Small intestine (tissue), 7 donors: ENCODE results near the gene ADARB2. TPM values are rescaled to one million over a fixed set of nuclear protein-coding genes. Genes with fewer than 3 reads are reported as not detected.

Experiments
- DNase-seq, 2 donors: peaks; one replicate each; pipeline versions ENCODE4 v3.0.0 to v3.0.0-alpha.2; 2013
- FAIRE-seq: peaks from 2 replicates; lab custom pipeline; 2012; peaks lifted over from hg19 to GRCh38; lab: Jason Lieb, UNC
- H3K27ac ChIP-seq, 3 donors: one replicate each; pipeline ENCODE4 v1.5.1; 2013; ENCODE audit warnings: low read length in 2 of 3, mild to moderate bottlenecking in 2 of 3, control low read depth in 1 of 3, inconsistent platforms in 1 of 3, low read depth in 1 of 3, moderate library complexity in 1 of 3
- H3K27me3 ChIP-seq, 3 donors: one replicate each; pipeline ENCODE4 v1.6.1; 2013; ENCODE audit warnings: low read length in 3 of 3, inconsistent platforms in 1 of 3; ENCODE audit not compliant: control insufficient read depth in 3 of 3, insufficient read depth in 3 of 3
- H3K36me3 ChIP-seq, 3 donors: one replicate each; pipeline ENCODE4 v1.6.1; 2013; ENCODE audit warnings: low read length in 3 of 3, inconsistent platforms in 1 of 3, low read depth in 1 of 3, mild to moderate bottlenecking in 1 of 3, moderate library complexity in 1 of 3; ENCODE audit not compliant: control insufficient read depth in 3 of 3, insufficient read depth in 2 of 3
- H3K4me1 ChIP-seq, 3 donors: one replicate each; pipeline ENCODE4 v1.6.1; 2013; ENCODE audit warnings: low read length in 2 of 3, inconsistent platforms in 1 of 3, low read depth in 1 of 3, mild to moderate bottlenecking in 1 of 3, moderate library complexity in 1 of 3; ENCODE audit not compliant: control insufficient read depth in 3 of 3, insufficient read depth in 2 of 3
- H3K4me3 ChIP-seq, 3 donors: one replicate each; pipeline ENCODE4 v1.5.1; 2013; ENCODE audit warnings: low read length in 3 of 3, control low read depth in 1 of 3, inconsistent platforms in 1 of 3, low read depth in 1 of 3, mild to moderate bottlenecking in 1 of 3, moderate library complexity in 1 of 3
- H3K9me3 ChIP-seq, 2 donors: one replicate each; pipeline ENCODE4 v1.6.1; 2013; ENCODE audit warnings: low read depth in 1 of 2, low read length in 1 of 2; ENCODE audit not compliant: control insufficient read depth in 2 of 2, insufficient read depth in 1 of 2
- WGBS, 3 donors: extraction: QIAGEN DNeasy Blood & Tissue Kit; methylation state at CpG; one replicate each; pipeline ENCODE4 v1.1.7; 2013; 5-methylcytosine and 5-hydroxymethylcytosine counted together
- polyA plus RNA-seq, 4 donors: library from polyadenylated mRNA; stranded (reverse) in 3 of 4; unstranded in 1 of 4; fragments of 200-250 nt in 3 of 4; fragments of 120-200 nt in 1 of 4; gene quantifications; one replicate each; pipeline versions ENCODE4 v1.2.1 to v1.2.3, GENCODE V29; 2013
- donor health status: healthy with polysubstance abuse.
- donor health status: control.
- donor health status: control.
- donor health status: Bipolar disorder and iron deficiency.
- donor health status: healthy.

ADARB2 gene
- polyA plus RNA-seq, 4 donors, result 0.35 to 1.8 (median 0.94) TPM

GRCh38 chr10:1153805-1154351 lies 583.4 kb downstream of the ADARB2 start:
- Histone ChIP-seq H3K27me3 (no peaks in the 10 kb centered on the region), H3K36me3 (no peaks in the 10 kb centered on the region), H3K4me1 (peaks cover 0 to 3% (median 0%) of the 10 kb centered on the region in 3 donors), H3K9me3 (no peaks in the 10 kb centered on the region), H3K4me3 (no peak overlapping the region), H3K27ac (no peak overlapping the region)
- FAIRE-seq (no peak), DNase-seq (no peak)
- 77 to 86% (median 84%) methylated on average over 20 of the region's 20 CpGs for WGBS, 3 donors

DNA sequence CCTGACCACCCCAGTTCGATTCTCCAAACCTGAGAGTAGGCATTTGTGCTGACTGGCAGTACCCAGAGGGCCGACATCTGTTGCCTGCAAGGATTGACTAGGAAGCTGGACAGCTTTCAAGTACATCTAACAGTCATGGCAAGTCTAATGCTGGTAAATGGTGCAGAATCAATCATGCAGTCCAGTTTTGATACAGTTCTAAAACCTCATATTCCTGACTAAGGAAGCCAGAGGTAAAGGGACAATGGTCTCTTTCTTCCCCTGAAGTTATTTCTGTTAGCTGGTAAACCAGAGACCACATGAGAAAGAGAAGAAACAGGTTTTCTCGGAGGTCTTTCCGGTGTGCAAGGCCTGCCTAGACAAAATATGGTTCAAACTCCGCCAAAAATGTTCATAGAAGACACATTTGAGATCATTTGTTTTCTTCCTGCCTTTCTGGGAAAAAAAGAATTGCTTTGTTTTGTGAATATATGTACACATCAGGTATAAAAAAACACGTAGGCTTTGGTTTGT lies 584.0 kb downstream of the ADARB2 start:
- no peak overlapping the region for H3K4me3 ChIP-seq
- FAIRE-seq, result no peak
- peaks cover 0 to 3% (median 0%) of the 10 kb centered on the region in 3 donors for H3K4me1 ChIP-seq
- WGBS, 3 donors, result 83 to 87% (median 86%) methylated on average over 6 of the region's 6 CpGs
- H3K9me3 ChIP-seq, result no peaks in the 10 kb centered on the region
- no peaks in the 10 kb centered on the region for H3K27me3 ChIP-seq
- DNase-seq, result no peak
- H3K27ac ChIP-seq, result no peak overlapping the region
- H3K36me3 ChIP-seq, result no peaks in the 10 kb centered on the region

GRCh38 chr10:1152386-1153250 lies 584.7 kb downstream of the ADARB2 start:
- Histone ChIP-seq H3K4me1 (peaks cover 0 to 3% (median 0%) of the 10 kb centered on the region in 3 donors), H3K4me3 (no peak overlapping the region), H3K9me3 (no peaks in the 10 kb centered on the region), H3K27ac (no peak overlapping the region), H3K36me3 (no peaks in the 10 kb centered on the region), H3K27me3 (no peaks in the 10 kb centered on the region)
- FAIRE-seq (no peak), DNase-seq (no peak)
- 89 to 91% (median 91%) methylated on average over 31 to 32 of the region's 32 CpGs for WGBS, 3 donors

- Histone ChIP-seq H3K9me3 (peaks cover 0 to 6% of the 10 kb centered on the region in 2 donors), H3K36me3 (no peaks in the 10 kb centered on the region), H3K27ac (no peak overlapping the region), H3K4me3 (no peak overlapping the region), H3K4me1 (peaks cover 0 to 3% (median 0%) of the 10 kb centered on the region in 3 donors), H3K27me3 (peaks cover 0 to 3% (median 0%) of the 10 kb centered on the region in 3 donors)
- 78 to 84% (median 82%) methylated on average over 15 of the region's 15 CpGs for WGBS, 3 donors
- DNase-seq, result no peak
- no peak for FAIRE-seq
Measured at GRCh38 chr10:1151076-1152033, 586.0 kb downstream of the ADARB2 start.

DNA sequence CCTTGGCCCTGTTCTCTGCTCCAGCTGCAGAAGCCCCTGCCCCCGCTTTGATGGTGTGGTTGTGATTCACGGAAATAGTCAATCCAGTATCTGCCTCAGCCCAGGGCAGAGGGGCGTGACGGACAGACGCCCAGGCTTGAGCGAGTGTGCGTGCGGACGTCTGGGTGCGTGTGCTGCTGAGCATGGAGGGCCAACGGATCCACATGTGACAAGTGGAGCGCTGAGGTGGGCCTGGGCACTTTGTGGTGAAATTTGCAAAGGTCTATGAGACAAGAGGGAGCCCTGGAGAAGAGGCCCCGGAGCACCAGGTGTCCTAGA lies 586.7 kb downstream of the ADARB2 start:
- no peaks in the 10 kb centered on the region for H3K36me3 ChIP-seq
- peaks cover 0 to 3% (median 0%) of the 10 kb centered on the region in 3 donors for H3K4me1 ChIP-seq
- no peak for DNase-seq
- H3K4me3 ChIP-seq, result no peak overlapping the region
- 83 to 89% (median 84%) methylated on average over 13 of the region's 13 CpGs for WGBS, 3 donors
- H3K9me3 ChIP-seq, result peaks cover 0 to 8% of the 10 kb centered on the region in 2 donors
- no peak for FAIRE-seq
- peaks cover 0 to 3% (median 0%) of the 10 kb centered on the region in 3 donors for H3K27me3 ChIP-seq
- H3K27ac ChIP-seq, result no peak overlapping the region

GRCh38 chr10:1149793-1150637 lies 587.3 kb downstream of the ADARB2 start:
- FAIRE-seq (no peak), DNase-seq (peak; percentile 75 to 84)
- Histone ChIP-seq H3K9me3 (peaks cover 0 to 10% of the 10 kb centered on the region in 2 donors), H3K4me3 (no peak overlapping the region), H3K27me3 (peaks cover 0 to 3% (median 0%) of the 10 kb centered on the region in 3 donors), H3K36me3 (no peaks in the 10 kb centered on the region), H3K4me1 (peaks cover 0 to 3% (median 0%) of the 10 kb centered on the region in 3 donors), H3K27ac (no peak overlapping the region)
- 38 to 65% (median 47%) methylated on average over 23 of the region's 23 CpGs for WGBS, 3 donors

DNA sequence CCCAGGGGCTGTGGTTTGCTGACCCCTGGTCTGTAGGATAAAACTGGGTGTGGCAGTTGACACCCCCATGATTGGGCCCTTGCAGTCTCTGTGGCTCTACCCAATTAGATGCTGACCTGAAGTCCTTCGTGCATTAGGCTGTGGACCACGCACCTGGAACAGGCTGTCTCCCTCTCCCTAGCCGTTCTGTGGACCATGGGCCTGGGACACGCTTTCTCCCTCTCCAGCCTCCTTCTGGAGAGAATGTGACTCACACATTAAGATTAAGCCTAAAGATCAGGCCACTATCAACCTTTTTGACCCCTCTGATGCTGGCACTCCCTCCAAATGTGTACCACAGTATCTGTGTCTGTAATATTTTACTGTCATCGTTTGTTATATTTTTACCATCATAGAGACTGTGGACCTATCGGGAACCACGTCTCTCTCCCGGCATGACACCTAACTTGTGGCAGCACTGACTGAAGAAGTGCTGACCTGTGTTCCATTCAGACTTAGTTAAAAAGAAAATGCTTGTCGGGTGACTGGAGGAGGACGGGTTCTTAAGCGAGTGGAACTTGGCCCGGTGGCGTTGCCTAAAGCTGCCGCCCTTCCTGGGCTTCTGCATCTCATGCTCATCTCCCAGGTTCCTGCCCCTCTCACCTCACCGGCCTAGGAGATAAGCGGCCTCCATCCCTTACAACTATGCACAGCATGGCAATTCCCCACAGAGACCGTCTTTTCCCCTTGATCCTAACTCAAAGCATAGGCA lies 588.3 kb downstream of the ADARB2 start:
- Histone ChIP-seq H3K36me3 (no peaks in the 10 kb centered on the region), H3K4me3 (no peak overlapping the region), H3K27me3 (peaks cover 0 to 3% (median 0%) of the 10 kb centered on the region in 3 donors), H3K9me3 (peaks cover 0 to 11% of the 10 kb centered on the region in 2 donors), H3K4me1 (peaks cover 0 to 3% (median 0%) of the 10 kb centered on the region in 3 donors), H3K27ac (no peak overlapping the region)
- no peak for FAIRE-seq
- WGBS, 3 donors, result 82 to 93% (median 88%) methylated on average over 17 of the region's 17 CpGs
- DNase-seq, result no peak
